ENCODE measurements around the gene ZHX3.
"Not testable (repeated sequence)": the region's sequence is repeated elsewhere in the genome, so short reads cannot be mapped to it uniquely, and the experiment has no call there.

The ZHX3 gene

DNA sequence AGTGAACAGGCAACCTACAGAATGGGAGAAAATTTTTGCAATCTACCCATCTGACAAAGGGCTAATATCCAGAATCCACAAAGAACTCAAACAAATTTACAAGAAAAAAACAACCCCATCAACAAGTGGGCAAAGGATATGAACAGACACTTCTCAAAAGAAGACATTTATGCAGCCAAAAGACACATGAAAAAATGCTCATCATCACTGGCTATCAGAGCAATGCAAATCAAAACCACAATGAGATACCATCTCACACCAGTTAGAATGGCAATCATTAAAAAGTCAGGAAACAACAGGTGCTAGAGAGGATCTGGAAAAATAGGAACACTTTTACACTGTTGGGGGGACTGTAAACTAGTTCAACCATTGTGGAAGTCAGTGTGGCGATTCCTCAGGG lies 80.7 kb downstream of the ZHX3 start:
- not testable (repeated sequence) for H3K79me2 ChIP-seq (ENCODE audit: control insufficient read depth, insufficient read depth, low read length, unreplicated experiment); H3K27me3 ChIP-seq (ENCODE audit: insufficient read depth, low read length); H3K27ac ChIP-seq (ENCODE audit: low read depth, low read length); H3K4me3 ChIP-seq (ENCODE audit: low read depth, low read length); H3K36me3 ChIP-seq (ENCODE audit: insufficient read depth, low read length); H2AFZ ChIP-seq (ENCODE audit: low read length, unreplicated experiment)
- peaks cover 28% of the 10 kb centered on the region for H3K4me1 ChIP-seq (ENCODE audit: control insufficient read depth, insufficient read depth, low read length, unreplicated experiment)

DNA sequence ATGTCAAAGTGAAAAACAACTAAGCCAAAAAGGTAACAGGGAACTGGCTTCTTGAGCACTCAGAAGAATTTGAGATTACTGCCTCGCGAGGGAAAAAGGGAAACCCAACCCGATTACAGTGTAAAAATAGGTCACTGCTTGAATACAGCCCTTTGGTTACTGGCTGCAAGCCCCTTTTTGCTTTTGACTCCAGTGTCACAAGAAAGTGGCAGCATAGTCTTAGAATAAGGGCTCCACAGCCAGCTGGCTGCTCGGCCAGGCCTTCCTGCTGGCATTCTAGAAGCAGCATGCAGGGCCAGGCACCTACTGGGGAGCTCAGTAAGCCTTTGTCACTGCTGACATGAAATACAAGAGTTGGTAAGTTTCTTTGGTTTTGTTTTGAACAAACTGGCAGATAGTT lies 83.0 kb downstream of the ZHX3 start:
- Histone ChIP-seq H2AFZ (ENCODE audit: low read length, unreplicated experiment) (no peak overlapping the region), H3K27ac (ENCODE audit: low read depth, low read length) (peak overlapping the region; percentile 89), H3K4me1 (ENCODE audit: control insufficient read depth, insufficient read depth, low read length, unreplicated experiment) (peaks cover 37% of the 10 kb centered on the region), H3K4me3 (ENCODE audit: low read depth, low read length) (no peak overlapping the region), H3K79me2 (ENCODE audit: control insufficient read depth, insufficient read depth, low read length, unreplicated experiment) (peaks cover 15% of the 10 kb centered on the region), H3K27me3 (ENCODE audit: insufficient read depth, low read length) (no peaks in the 10 kb centered on the region), H3K36me3 (ENCODE audit: insufficient read depth, low read length) (peaks cover 6% of the 10 kb centered on the region; the same call in 1 of the 2 replicates)

DNA sequence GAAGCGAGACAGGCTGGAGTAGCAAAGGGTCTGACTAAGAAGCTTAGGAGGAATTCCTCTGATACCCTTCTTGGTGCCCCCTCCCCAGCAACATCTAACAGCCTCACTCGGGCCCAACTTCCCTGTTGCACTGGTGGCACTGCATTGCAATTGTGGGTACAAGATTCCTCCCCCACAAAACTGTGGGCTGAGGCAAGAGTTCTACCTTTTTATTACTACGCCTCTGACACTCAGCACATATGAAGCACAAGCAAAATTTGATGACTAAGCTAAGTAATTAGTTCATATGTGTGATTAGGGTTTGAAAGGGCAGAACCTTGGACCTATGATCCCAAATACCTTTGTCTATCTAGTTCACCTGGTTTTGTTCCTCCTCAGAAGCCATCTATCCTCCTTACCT lies 83.5 kb downstream of the ZHX3 start:
- H3K27ac ChIP-seq (ENCODE audit: low read depth, low read length) = peak overlapping the region; percentile 89
- peaks cover 3% of the 10 kb centered on the region; the same call in 1 of the 2 replicates for H3K36me3 ChIP-seq (ENCODE audit: insufficient read depth, low read length)
- no peak overlapping the region for H2AFZ ChIP-seq (ENCODE audit: low read length, unreplicated experiment)

DNA sequence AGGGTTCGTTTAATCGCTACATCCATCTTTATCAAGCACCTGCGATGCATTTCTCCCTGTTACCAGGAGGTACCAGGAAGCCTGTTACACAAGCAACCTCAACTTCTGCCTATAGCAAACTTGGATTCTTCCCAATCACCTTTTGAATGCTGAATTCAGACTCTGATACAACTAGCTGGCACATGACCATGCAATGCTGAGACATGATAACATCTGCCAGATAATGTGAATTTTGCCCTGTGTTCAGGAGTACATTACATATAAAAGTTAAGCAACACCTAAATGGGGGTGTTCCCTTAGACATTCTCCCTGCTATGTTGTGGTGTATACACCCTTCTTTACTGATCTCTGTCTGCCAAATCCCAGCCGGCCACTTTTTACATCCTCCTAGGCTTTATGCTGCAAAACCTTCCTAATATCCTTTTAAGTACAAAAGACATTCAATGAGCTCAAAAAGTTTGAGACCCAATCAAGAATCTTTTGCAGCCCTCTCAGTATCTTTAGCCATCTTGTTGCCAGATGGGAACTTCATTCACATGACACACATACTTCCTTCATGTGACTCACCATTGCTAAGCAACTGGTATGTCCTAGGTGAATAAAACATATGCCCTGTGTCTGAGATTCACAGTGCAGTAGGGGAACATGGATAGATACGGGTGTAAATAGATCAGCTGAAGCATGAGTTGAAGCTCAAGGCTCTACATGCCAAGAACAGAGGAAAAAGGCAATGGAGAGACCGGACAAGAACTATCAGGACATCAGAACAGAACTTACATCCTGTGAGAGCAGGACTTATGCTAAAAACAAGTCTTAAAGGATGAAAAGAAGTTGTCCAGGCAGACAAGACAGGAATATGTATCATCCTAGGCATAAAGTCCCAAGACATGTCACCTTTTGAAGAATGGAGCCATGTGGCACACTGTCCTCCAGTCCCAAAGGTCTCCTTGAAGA lies 84.3 kb downstream of the ZHX3 start:
- Histone ChIP-seq H2AFZ (ENCODE audit: low read length, unreplicated experiment) (no peak overlapping the region), H3K27ac (ENCODE audit: low read depth, low read length) (peak overlapping the region; percentile 89), H3K27me3 (ENCODE audit: insufficient read depth, low read length) (no peaks in the 10 kb centered on the region), H3K36me3 (ENCODE audit: insufficient read depth, low read length) (peaks cover 3% of the 10 kb centered on the region; the same call in 1 of the 2 replicates), H3K4me1 (ENCODE audit: control insufficient read depth, insufficient read depth, low read length, unreplicated experiment) (peaks cover 37% of the 10 kb centered on the region), H3K4me3 (ENCODE audit: low read depth, low read length) (peak overlapping the region; percentile 27; the same call in 1 of the 2 replicates), H3K79me2 (ENCODE audit: control insufficient read depth, insufficient read depth, low read length, unreplicated experiment) (peaks cover 19% of the 10 kb centered on the region)

More for the DNA sequence above, 83.5 kb downstream of the ZHX3 start:
- H3K79me2 ChIP-seq (ENCODE audit: control insufficient read depth, insufficient read depth, low read length, unreplicated experiment) = peaks cover 15% of the 10 kb centered on the region
- H3K27me3 ChIP-seq (ENCODE audit: insufficient read depth, low read length) = no peaks in the 10 kb centered on the region
- peaks cover 37% of the 10 kb centered on the region for H3K4me1 ChIP-seq (ENCODE audit: control insufficient read depth, insufficient read depth, low read length, unreplicated experiment)
- H3K4me3 ChIP-seq (ENCODE audit: low read depth, low read length) = no peak overlapping the region

DNA sequence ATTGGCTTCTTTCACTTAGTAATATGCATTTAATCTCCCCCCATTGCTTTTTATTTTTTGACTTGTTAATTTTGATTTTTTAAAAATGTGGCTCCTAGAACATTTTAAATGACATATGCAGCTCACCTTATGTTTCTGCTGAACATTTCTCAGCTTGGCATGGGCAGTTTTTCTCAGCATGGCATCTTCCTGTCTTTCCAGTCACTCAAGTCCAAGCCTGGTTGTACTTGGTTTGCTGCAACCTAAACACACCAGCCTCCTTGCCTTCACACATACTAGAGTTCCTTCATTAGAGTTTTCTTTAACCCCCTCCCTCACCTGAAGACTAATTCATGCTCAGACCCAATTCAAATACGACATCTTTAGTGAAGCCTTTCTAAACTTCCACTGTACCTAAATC lies 86.4 kb downstream of the ZHX3 start:
- Histone ChIP-seq H3K27ac (ENCODE audit: low read depth, low read length) (no peak overlapping the region), H3K27me3 (ENCODE audit: insufficient read depth, low read length) (no peaks in the 10 kb centered on the region), H3K4me1 (ENCODE audit: control insufficient read depth, insufficient read depth, low read length, unreplicated experiment) (peaks cover 37% of the 10 kb centered on the region), H3K36me3 (ENCODE audit: insufficient read depth, low read length) (no peaks in the 10 kb centered on the region), H3K4me3 (ENCODE audit: low read depth, low read length) (no peak overlapping the region), H3K79me2 (ENCODE audit: control insufficient read depth, insufficient read depth, low read length, unreplicated experiment) (peaks cover 23% of the 10 kb centered on the region), H2AFZ (ENCODE audit: low read length, unreplicated experiment) (no peak overlapping the region)

DNA sequence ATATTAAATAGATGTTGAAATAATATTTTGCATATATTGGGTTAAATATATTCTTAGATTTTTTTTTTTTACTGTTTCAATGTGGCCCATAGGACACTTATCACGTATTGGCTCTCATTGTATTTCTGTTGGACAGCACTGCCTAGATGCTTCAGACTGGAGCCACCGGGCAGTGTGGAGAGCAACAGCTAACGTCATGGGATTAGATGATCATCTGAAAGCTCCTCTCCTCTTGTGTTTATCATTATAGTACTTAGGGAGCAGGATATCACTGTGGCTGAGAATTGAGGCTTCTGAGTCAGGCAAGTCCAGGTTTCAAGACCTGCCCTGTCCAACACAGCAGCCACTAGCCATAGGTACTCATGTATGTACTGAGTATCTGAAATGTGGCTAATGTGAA lies 87.4 kb downstream of the ZHX3 start:
- Histone ChIP-seq H3K27ac (ENCODE audit: low read depth, low read length) (no peak overlapping the region), H3K4me3 (ENCODE audit: low read depth, low read length) (no peak overlapping the region), H3K79me2 (ENCODE audit: control insufficient read depth, insufficient read depth, low read length, unreplicated experiment) (peaks cover 23% of the 10 kb centered on the region), H3K36me3 (ENCODE audit: insufficient read depth, low read length) (no peaks in the 10 kb centered on the region), H2AFZ (ENCODE audit: low read length, unreplicated experiment) (no peak overlapping the region), H3K27me3 (ENCODE audit: insufficient read depth, low read length) (no peaks in the 10 kb centered on the region), H3K4me1 (ENCODE audit: control insufficient read depth, insufficient read depth, low read length, unreplicated experiment) (peaks cover 37% of the 10 kb centered on the region)

DNA sequence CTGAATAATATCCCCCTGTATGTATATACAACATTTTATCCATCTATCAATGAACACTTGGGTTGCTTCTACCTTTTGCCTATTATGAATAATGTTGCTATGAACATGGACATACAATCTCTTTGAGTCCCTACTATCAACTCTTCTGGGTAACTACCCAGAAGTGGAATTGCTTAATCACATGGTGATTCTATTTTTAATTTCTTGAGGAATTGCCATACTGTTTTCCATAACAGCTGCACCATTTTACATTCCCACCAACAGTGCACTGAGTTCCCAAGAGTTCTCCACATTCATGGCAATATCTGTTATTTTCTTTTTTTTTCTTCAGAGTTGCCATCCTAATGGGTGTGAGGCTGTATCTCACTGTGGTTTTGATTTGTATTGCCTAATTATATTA lies 88.3 kb downstream of the ZHX3 start:
- Histone ChIP-seq H3K36me3 (ENCODE audit: insufficient read depth, low read length) (no peaks in the 10 kb centered on the region), H3K4me3 (ENCODE audit: low read depth, low read length) (no peak overlapping the region), H3K79me2 (ENCODE audit: control insufficient read depth, insufficient read depth, low read length, unreplicated experiment) (peaks cover 31% of the 10 kb centered on the region), H3K27ac (ENCODE audit: low read depth, low read length) (no peak overlapping the region), H3K27me3 (ENCODE audit: insufficient read depth, low read length) (no peaks in the 10 kb centered on the region), H3K4me1 (ENCODE audit: control insufficient read depth, insufficient read depth, low read length, unreplicated experiment) (peaks cover 30% of the 10 kb centered on the region), H2AFZ (ENCODE audit: low read length, unreplicated experiment) (no peak overlapping the region)

DNA sequence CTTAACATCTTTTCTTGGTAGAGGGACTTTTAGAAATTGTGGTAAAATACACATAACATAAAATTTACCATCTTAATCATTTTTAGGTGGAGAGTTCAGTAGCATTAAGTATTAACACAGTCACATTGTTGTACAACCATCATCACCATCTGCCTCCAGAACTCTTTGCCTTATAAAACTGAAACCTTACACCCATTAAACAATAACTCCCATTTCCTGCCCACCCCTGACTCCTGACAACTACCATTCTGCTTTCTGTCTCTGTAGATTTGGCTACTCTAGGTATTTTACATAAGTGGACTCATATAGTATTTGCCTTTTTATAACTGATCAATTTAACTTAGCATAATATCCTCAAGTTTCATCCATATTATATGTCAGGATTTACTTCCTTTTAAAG lies 88.7 kb downstream of the ZHX3 start:
- Histone ChIP-seq H3K36me3 (ENCODE audit: insufficient read depth, low read length) (no peaks in the 10 kb centered on the region), H3K4me3 (ENCODE audit: low read depth, low read length) (no peak overlapping the region), H3K27ac (ENCODE audit: low read depth, low read length) (no peak overlapping the region), H3K27me3 (ENCODE audit: insufficient read depth, low read length) (no peaks in the 10 kb centered on the region), H3K79me2 (ENCODE audit: control insufficient read depth, insufficient read depth, low read length, unreplicated experiment) (peaks cover 28% of the 10 kb centered on the region), H2AFZ (ENCODE audit: low read length, unreplicated experiment) (no peak overlapping the region), H3K4me1 (ENCODE audit: control insufficient read depth, insufficient read depth, low read length, unreplicated experiment) (peaks cover 26% of the 10 kb centered on the region)

DNA sequence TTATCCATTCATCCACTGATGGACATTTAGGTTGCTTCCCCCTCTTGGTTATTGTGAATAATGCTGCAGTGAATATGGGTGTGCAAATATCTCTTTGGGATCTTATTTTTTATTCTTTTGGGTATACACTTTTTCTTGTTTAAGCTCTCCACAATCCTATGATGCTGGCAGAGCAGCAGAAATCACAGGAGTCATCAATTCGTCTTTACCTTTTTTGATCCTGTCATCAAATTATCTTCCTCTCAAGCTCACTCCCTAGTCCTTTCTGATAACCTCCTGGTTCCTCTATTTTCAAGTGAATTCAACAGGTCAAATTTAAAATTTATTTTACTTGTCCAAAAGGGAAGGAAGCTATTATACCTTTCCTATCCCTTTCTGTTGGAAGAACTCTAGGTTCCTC lies 91.1 kb downstream of the ZHX3 start:
- H3K4me1 ChIP-seq (ENCODE audit: control insufficient read depth, insufficient read depth, low read length, unreplicated experiment) = peaks cover 5% of the 10 kb centered on the region
- H2AFZ ChIP-seq (ENCODE audit: low read length, unreplicated experiment) = no peak overlapping the region
- H3K4me3 ChIP-seq (ENCODE audit: low read depth, low read length) = no peak overlapping the region
- no peak overlapping the region for H3K27ac ChIP-seq (ENCODE audit: low read depth, low read length)
- no peaks in the 10 kb centered on the region for H3K36me3 ChIP-seq (ENCODE audit: insufficient read depth, low read length)
- peaks cover 22% of the 10 kb centered on the region for H3K79me2 ChIP-seq (ENCODE audit: control insufficient read depth, insufficient read depth, low read length, unreplicated experiment)
- no peaks in the 10 kb centered on the region for H3K27me3 ChIP-seq (ENCODE audit: insufficient read depth, low read length)

DNA sequence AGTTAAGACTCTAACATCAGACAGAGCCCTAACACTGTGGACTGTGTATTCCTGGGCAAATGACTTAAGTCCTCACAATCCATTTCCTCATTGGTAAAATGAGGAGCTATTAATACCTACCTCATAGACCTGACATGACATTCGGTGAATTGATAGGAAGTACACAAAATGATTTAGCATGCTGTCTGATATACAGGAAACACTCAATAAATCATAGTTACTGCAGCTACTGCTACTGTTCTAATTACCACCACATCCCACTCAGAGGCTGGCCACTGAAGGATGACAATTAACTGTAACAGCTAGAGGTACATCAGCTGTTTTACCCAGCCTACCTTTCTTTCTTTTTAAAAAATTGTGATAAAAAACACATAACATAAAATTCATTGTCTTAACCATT lies 92.4 kb downstream of the ZHX3 start:
- H3K4me3 ChIP-seq (ENCODE audit: low read depth, low read length) = no peak overlapping the region
- peaks cover under 1% of the 10 kb centered on the region; the same call in 1 of the 2 replicates for H3K36me3 ChIP-seq (ENCODE audit: insufficient read depth, low read length)
- H3K79me2 ChIP-seq (ENCODE audit: control insufficient read depth, insufficient read depth, low read length, unreplicated experiment) = peaks cover 18% of the 10 kb centered on the region
- no peaks in the 10 kb centered on the region for H3K27me3 ChIP-seq (ENCODE audit: insufficient read depth, low read length)
- no peak overlapping the region for H2AFZ ChIP-seq (ENCODE audit: low read length, unreplicated experiment)
- no peaks in the 10 kb centered on the region for H3K4me1 ChIP-seq (ENCODE audit: control insufficient read depth, insufficient read depth, low read length, unreplicated experiment)
- H3K27ac ChIP-seq (ENCODE audit: low read depth, low read length) = no peak overlapping the region

DNA sequence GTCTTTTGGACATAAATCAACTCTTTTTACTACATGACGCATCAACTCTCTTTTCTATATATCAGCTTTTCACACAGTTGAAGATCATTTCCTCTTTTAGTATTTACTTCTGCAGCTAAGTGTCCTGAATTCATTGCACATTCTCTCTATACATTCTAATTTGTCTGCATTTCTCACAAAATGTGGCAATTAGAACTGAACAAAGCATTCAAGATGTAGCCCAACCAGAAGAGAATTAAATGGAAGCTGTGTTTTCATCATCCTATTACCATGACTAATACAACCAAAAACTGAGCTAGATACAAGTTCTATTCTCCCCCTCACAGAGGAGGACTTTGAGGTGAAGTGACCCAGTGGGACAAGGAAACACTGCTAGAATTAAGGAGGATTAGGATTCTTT lies 93.2 kb downstream of the ZHX3 start:
- no peak overlapping the region for H2AFZ ChIP-seq (ENCODE audit: low read length, unreplicated experiment)
- H3K4me1 ChIP-seq (ENCODE audit: control insufficient read depth, insufficient read depth, low read length, unreplicated experiment) = no peaks in the 10 kb centered on the region
- H3K36me3 ChIP-seq (ENCODE audit: insufficient read depth, low read length) = peaks cover 7% of the 10 kb centered on the region; the same call in 1 of the 2 replicates
- H3K27ac ChIP-seq (ENCODE audit: low read depth, low read length) = no peak overlapping the region
- H3K79me2 ChIP-seq (ENCODE audit: control insufficient read depth, insufficient read depth, low read length, unreplicated experiment) = peaks cover 22% of the 10 kb centered on the region
- no peak overlapping the region for H3K4me3 ChIP-seq (ENCODE audit: low read depth, low read length)
- no peaks in the 10 kb centered on the region for H3K27me3 ChIP-seq (ENCODE audit: insufficient read depth, low read length)
